Stimulated activated CD8-positive, alpha-beta memory T cell treated with anti-CD3 and anti-CD28 coated beads, Interleukin-4, amount 100 ng/mL, for 4 hours (primary cell): Measurements from ENCODE around the gene SUB1.

Experiments
- DNase-seq, 2 donors: peaks; one replicate each; pipeline ENCODE4 v3.0.0-alpha.2; 2020; ENCODE audit warnings: low read depth in 2 of 2, low spot score in 1 of 2

SUB1 gene

GRCh38 chr5:32638309-32638708 lies 53.0 kb downstream of the SUB1 start:
- DNase-seq: no peak

DNA sequence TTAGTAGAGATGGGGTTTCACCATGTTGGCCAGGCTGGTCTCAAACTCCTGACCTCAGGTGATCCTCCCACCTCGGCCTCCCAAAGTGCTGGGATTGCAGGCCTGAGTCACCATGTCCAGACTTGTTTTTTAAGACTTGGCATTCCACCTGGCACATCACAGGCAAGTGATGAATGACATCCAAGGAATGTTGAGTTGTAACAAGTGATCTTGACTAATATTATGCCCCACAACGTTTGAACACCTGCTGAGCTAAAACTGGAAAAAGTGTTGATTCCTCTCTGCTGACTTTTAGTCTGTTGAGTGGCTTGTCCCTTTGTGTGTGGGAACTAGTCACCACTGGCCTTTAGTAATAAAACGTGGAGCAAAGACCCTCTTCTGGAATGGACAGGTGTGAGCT lies 54.6 kb downstream of the SUB1 start:
- no peak for DNase-seq

GRCh38 chr5:32642276-32643002 lies 57.1 kb downstream of the SUB1 start:
- no peak for DNase-seq

- DNase-seq: no peak
Observed at GRCh38 chr5:32645246-32645645, 59.9 kb downstream of the SUB1 start.

DNA sequence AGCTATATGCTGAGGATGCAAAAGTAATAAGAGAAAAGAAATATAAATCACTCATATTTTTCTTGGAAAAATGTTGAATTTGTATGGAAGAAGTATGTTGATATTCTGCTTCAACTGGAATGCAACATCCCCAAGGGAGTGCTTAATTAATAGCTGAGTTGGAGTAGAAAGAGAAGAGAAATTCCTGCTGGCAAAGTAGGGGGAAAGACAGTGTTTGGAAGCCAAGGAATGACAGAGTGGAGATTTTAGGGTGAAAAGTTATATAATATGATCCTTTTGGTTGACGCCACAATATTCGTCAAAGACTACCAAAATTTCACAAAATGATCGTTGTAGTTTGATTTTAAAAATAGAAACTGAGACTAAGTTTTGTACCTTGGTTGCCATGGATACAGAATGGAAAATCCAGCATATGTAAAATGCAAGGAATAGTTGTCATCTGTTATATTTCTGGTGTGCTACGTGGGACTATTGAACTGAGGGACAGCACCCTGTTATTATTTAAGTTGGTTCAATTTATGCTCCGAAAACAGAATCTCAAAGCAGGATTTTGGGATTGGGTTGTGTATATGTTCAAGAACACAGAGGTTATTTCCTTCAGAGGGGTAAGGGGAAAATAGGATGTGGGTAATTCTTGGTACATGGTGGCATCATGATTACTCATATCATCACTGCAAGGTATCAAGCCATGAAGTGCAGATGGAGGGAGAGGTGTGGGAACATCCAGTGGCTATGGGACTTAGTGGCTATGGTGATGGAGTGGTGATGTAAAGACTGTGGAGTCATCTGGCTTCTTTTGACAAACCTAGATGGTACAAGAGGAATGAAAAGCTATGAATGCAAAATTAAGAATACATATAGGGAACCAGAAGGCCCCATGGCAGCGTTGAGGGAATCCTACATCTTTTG lies 61.0 kb downstream of the SUB1 start:
- DNase-seq: no peak

DNA sequence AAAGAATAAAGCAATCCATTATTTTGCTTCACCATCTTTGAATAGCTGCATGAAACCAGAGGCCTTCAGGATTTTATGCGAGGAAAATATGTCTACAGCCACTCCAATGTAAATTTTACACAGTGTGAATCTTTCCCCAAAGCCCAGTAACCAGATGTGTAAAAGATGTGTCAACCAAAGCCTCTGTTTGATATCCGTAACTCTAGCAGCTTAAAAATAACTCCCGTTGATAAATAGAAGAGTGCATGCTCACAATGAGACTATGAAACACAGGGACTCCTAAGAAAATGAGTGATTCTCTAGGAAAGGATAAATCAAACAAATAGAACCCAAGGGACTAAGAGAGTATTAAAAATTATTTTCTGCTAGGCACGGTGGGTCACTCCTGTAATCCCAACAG lies 65.7 kb downstream of the SUB1 start:
- no peak for DNase-seq

- DNase-seq: no peak
Observed at GRCh38 chr5:32651638-32652037, 66.3 kb downstream of the SUB1 start.
